Dermis blood vessel endothelial cell (primary cell): Measurements from ENCODE around the gene BTBD16. TPM values are rescaled to one million over a fixed set of nuclear protein-coding genes. Genes with fewer than 3 reads are reported as not detected.

ENCODE experiments used
- DNase-seq: peaks from one replicate; pipeline ENCODE4 v3.0.0; 2010
- total RNA-seq: library from RNA; depleted of rRNA; stranded (reverse); fragments of >200 nt; gene quantifications from 2 replicates; pipeline ENCODE4 v1.2.3, GENCODE V29; 2014

Gene BTBD16
- total RNA-seq, 1 donor from 2014 or later: not detected

DNA sequence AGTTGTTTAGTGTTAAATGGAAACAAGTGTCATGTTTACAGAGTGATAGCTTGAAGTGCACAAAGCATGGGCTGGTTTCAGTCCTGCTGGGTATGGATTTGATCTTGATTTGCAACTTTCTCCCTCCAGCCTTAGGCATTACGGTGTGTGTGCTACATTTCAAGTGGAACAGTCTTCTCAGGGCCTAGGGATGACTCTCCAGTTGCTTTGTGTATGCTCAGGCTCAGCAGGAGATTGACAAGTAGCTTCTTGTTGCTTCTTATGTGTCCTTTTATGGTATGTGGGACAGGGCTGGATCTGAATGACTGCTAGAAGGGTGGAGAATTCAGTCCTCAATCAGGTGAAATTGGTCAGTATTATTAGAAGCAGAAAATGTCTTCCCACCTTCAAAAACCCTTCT is 52.1 kb downstream of the BTBD16 start:
- DNase-seq: no peak

DNA sequence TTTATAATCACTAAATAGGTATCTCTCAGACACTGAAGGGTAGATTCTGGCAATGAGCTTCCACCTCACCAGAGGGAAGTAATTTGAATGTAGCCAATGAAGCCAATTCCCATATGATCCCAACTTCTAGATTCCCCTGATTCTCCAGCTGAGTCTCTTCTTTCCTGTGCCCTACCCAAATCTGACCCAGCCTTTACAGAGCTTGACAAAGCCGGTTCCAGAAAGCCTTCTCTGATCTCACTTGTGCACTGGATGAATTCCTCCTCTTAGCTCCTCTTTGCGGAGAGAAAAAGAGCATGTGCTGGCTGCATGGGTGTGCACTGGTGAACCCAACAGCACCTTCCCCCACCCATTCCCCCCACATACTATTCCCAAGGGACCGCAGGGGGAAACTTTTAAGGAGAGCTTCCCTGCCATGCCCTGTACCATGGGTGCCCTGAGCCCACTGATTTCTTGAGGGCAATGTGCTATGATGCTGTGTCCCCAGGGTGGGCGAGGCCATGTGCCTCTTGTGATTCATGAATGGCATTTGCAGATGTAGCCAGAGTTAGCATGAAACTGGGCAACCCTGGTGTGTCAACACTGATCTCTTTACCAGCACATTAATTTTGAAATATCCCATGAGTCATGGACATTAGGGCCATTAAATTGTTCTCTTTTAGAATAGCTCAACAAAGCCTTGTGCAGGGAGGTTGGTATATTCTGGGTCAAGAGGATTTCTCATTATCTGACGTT is 53.0 kb downstream of the BTBD16 start:
- DNase-seq: no peak

DNA sequence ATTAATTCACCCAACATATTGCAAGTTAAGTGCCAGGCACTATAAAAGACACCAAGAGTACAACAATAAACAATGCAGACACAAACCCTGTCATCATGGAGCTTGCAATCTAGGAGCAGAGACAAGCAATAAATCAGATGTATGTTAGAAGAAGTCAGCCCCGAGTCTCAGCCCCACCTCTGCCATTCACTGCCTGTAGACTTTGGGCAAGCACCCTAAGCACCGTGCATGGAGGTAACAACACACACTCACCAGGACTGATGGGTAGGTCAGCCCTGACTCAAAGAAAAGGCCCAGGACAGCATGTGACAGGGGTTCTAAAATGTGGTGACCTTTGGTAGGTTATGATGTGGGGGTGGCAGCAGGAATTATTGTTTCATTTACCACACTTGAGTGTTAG is 54.1 kb downstream of the BTBD16 start:
- no peak for DNase-seq

DNA sequence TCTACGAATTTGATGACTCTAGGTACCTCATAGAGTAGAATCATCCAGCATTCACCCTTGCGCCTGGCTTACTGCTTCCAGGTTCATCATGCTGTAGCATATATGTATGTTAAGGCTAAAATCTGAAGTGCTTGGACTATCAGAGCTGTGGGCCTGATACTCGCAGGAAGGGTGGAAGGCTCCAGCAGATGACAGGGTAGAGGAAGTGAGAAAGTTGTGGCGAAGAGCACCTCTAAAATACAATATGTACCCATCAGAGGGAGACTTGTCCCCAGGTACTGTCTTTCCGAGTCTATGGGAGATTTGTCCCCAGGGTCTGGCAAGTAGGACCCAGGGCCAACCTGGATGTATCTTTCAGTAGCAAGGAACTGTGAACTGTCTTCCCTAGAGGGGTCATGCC is 55.3 kb downstream of the BTBD16 start:
- DNase-seq: no peak

DNA sequence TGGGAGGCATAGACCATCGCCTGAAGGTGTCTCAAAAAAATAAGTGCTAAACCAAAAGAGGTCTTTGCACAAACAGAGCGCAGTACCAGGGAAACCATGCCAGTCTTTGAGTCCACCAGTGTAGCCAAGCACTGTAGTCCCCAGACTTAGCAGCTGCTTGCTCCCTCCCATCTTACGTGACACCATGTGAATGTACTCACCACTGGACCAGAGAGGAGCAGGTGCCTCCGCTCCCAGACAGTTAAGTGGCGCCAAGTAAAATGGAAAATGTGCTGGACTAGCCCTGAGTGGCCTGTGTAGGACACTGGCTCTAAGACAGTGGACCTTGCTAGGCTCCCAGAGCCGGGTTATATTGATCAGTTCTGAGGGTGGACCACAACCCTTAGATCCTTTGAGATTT is 55.7 kb downstream of the BTBD16 start:
- no peak for DNase-seq

DNA sequence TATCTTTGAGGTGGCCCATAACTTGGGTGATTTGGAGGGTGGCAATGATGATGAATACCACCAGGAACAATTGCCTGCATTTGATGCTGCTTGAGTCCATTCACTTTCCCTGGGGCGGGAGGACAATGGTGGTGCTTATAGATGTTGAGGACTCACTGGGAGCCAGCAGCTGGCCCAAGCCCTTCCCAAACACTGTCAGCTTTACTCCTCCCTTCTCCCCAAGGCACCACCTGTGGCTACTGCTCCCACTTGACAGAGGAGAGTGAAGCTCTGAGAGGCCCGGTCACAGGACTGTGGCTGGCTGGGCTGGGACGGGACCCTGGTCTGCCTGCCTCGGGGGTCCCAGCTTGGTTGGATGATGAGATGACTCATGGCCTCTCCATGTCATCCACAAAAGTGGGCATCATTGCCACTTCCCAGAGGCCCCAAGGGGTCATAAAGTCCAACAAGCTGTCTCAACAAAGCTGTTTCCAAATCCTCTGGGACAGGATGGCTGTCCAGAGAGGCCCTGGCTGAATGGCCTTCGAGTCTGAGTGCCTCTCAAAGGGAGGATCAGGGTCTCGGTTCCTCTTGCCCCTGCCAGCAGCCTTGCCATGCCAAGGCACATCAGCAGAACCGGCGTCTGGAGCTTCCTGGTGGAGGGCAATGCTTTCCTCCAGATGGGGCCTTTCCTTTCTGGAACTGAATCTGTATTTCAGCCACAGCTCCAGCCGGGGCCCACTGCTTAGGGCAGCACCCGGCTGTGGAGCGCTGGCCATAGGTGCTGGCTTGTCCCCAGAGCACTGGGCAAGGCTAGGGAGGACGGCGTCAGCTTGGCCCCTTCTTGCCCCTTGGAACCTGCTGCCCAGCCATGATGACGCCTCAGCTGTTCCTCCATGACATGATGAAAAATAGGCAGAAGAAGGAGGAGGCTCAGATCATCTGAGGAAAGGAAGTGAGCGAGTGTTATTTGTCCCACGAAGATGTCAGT is 56.4 kb downstream of the BTBD16 start:
- no peak for DNase-seq

DNA sequence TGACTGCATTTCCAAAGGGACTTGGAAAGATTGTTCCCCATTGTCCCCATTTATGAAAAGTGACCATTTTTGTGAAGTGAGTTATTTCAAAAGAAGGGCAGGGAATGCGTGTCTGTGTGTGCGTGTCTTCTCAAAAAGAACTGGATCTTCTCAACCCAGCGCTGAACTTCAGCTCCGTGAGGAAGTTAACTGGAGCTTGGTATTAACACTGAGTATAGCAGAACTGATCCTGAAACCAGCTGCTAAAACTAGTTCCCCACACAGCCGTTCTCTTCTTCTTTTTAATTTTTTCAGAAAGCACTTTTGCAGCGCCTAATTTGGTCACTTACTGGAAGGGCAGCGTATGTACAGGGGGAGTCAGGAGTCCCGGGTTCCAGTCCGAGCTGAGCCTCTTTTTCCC is 57.6 kb downstream of the BTBD16 start:
- DNase-seq: no peak

DNA sequence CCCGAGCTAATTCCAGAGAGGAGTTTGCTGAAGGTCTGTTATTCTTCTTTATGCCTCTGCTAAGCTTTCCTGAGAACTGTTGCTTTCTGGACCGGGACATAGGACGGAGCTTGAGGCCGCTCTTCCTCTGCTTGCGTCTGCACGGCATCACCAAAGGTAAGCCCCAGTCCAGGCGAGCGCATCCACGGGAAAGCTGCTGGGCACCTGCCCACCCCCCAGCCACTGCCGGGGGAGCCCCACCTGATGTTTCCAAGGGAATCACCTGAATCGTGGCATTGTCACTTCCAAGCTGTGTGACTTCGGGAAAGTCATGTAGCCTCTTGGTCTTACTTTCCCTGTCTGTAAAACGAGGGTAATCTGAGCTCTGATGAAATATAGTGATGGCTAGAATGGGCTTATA is 58.3 kb downstream of the BTBD16 start:
- no peak for DNase-seq

DNA sequence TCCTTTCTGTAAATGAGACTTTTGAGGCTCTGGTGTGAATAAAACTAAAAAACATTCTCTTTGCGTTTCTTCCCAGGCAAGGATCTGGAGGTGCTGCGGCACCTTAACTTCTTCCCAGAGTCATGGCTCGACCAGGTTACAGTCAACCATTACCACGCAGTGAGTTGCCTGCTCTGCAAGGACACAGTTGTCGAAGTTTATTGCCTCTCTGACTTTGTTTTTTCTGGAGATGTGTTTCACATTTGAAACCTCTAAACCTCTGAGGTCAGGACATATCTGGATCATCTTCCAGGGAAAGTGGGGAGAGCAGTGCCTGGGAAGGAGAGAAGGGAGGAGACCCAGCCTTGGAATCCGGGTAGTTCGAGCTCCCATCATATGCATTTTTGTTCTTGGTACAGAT is 60.0 kb downstream of the BTBD16 start:
- DNase-seq: no peak

DNA sequence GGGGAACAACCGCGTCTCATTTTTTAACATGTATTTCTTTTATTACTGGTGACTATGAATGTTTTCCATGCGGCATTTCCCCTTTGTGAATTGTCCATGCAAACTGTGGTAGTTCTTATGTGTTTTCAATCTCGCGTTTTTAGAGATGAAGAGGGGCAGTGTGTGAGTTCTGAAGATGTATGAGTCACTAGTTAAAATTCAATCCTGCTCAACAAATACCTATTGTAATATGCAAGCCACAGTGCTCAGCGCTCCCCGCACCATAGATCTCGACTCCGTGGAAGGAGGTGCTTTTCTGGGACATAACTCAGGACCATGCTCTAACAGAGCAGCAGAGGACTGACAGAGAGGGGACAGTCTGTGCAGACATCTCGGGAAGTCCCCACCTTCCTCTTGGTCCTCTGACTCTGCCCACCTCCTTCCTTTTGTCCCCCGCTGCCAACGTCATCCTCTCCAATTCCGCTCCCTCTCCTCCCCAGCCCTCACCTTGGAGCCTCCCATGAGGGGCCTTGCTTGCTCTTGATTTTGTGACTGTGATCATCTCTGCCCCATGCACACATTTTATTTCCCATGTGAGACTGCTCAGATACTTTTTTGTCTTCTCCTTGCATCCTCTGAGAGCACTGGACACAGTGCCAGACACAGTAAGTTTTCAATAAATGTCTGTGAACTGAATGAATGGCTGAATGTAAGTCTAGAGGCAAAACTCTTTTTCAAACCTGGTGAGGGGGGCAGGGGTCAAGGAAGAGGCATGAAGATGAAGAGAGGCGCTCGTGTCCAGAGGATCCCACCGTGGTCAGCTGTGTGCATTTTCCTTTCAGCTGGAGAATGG is 60.7 kb downstream of the BTBD16 start:
- no peak for DNase-seq

DNA sequence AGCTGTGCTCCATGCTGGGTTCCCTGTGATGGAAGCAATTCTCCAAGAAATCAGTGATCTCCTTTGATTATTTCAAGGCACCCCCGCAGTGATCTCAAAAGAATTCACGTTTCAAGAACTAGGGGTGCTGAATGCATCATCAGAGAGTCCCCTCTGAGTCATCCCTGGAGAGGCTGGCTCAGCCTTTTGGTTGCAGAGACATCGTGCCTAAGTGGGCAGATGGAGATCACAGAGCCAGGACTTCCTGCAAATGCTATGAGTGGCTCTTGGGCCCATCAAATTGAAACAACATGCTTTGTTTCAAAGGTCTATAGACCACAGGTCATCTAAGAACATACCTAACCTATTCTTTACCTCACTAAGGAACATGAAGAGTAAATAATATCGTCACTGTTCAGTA is 61.9 kb downstream of the BTBD16 start:
- DNase-seq: no peak

DNA sequence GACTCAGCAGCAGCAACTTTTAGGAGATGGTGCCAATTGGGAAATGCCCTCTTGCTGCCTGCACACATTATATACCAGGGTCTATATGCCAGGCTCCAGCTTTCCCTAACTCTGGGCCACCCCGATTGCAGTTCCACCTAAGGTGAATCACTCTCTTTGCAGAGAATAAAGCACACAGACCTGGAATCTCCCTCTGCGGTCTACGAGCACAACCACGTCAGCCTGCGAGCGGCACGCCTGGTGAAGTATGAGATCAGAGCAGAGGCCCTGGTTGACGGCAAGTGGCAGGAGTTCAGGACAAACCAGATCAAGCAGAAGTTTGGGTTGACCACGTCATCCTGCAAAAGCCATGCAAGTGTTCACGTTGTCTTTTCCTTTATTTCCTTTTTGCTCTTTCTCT is 65.2 kb downstream of the BTBD16 start:
- no peak for DNase-seq

DNA sequence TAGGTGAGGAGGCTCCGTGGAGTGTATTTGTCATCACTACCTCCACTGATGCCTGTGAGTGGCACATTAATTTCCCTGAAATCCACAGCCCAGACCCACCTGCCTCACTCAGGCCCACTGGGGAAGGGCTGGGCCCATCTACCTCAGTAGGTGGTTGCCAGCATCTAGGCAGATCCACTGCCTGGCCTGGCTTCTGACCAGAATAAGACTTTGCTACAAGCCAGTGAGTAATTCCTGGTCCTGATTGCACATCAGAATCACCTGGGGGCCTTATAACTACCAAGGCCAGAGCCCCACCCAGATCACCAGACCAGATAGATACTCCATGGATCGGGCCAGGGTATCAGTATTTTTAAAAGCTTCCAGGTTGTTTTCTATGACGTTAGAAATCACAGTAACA is 65.9 kb downstream of the BTBD16 start:
- no peak for DNase-seq

DNA sequence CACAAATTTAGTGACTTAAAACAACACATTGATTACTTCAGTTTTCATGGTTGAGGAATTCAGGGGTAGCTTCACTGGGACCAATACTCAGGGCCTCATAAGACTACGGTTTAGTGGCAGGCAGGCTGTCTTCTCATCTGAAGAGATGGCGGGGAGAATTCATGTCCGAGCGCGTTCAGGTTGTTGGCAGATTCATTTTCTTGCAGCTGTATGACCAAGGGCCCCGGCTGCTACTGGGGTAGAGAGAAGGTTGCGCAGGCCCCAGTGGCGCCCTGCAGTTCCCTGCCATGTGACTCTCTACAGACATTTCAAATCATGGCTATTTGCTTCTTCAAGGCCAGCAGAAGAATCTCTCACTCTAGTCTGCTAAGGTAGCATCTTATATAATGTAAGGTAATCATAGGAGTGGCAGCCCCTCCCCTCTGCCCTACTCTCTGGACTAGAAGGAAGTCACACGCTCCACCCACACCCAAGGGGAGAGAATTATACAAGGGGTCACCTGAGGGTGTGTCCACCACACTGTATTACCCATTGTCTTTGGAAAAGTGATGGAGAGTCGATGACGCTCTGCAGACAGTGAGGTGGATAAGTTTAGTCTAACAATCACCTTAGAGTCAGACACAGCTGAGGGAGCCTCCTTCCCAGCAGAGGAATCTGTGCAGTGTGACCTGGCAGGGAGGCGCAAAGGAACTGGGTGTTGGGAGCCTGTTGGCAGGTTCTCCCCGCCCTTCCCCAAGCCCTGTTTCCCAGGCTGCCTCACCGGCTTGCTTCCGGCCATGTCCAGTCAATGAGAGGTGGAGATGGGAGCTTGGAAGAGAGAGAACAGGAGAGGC is 67.7 kb downstream of the BTBD16 start:
- DNase-seq: no peak

DNA sequence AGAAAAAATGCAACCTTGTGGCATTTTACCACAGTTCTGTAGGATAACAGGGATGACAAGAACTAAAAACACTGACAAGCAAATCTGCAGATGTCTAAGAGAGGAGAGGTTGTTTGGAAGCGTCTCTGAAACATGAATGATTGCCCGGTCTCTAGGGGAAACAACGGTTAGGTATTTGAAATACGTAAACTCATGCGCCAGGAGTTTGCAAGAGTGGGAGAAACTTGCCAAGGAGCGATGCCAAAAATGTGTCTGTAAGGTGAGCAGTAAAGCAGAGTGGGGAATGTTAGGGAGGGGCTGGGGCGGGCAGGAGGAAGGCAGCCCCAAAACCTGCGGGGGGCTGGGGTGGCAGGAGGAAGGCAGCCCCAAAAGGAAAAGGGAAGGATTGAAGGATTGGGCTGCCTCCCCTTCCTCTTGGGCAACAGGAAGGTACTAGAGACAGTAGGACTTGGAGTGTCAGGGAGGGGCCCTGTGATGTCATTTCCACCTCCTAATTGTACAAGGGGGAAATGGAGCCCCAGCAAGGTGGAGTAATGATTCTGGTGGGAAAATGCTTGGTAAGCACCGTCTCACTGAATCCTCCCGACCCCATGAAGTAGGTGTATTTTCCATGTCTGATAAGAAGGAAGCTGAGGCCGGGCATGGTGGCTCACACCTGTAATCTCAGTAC is 70.2 kb downstream of the BTBD16 start:
- DNase-seq: no peak

DNA sequence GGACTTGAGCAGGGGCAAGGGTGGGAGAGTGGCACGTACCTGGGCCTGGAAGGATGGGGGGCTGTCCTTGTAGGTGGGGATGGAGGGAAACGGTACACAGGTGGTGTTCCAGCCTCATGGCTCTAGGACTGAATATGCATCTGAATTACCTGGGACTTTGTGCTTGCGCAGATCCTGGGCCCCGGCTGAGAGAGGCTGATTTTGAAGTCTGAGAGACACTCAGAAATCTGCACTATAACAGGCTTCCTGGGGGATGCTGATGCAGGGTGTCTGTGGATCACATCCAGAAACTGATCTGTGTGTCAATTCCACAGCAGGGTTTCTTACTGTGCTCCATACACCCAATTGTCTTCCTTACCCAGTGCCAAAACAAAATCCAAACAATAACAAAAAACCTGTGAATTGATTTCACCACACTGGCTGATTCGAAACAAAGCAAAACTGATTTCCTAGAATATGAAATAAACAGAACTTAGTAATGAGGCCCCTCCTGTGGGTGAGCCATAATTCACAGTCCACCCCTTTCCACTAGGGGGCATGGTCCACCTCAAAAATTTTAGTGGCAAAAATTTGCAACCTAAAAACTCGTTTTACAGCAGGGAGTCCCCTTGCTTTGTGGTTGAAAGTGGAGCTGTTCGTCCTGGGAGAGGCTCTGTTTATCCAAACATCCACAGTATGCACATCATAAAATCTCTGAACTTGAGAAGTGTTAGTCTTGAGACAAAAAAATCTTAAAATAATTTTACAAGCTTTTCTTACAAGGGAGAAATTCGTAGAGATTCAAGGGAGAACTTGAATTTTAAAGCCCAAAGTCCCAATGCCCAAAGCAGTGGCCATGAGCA is 71.4 kb downstream of the BTBD16 start:
- DNase-seq: peak; percentile 75

DNA sequence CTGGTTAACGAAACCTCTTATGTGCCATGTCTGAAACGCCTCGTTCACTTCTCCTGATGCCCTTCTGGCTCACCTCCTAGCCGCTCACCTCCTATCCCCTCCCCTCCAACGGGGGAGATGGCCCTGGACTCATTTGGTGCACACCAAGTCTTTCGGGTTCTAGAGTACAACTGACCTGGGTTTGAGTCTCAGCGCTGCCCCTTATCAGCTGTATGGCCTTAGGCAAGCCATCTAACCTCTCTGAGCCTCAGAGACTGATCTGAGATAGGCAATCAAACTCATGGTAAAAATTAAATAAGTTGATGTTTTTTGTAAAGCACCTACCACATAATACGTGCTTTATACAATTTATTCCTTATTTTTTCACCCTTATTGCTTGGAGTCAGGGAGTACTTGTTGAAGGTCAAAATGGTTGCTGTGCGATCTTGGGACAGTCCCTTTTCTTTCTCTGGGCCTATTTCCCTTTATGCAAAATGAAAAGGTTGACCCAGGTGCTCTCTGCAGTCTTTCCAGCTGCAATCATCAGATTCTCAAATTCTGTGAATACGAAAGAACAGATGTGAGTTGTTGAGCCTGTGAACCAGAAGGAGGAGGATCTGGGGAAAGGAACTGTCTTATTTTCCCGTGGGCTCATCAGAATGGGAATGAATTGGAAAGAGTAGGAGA is 72.2 kb downstream of the BTBD16 start:
- DNase-seq: no peak

DNA sequence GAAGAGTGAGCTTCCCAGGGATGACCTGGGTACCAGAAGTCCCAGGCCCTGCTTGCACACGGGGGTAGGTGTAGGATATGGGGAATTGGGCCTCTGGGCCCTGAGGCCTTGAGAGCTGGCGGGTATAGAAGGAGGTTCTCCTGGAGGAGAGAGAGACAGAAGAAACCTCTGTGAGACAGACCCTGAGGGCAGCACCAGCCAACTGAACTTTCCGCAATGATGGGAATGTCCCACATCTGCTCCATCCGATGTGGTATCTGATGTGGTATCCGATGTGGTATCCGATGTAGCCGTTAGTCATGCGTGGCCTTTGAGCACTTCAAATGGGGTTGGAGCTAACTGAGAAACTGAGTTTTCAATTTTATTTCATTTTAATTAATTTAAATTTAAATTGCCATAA is 72.8 kb downstream of the BTBD16 start:
- DNase-seq: no peak

DNA sequence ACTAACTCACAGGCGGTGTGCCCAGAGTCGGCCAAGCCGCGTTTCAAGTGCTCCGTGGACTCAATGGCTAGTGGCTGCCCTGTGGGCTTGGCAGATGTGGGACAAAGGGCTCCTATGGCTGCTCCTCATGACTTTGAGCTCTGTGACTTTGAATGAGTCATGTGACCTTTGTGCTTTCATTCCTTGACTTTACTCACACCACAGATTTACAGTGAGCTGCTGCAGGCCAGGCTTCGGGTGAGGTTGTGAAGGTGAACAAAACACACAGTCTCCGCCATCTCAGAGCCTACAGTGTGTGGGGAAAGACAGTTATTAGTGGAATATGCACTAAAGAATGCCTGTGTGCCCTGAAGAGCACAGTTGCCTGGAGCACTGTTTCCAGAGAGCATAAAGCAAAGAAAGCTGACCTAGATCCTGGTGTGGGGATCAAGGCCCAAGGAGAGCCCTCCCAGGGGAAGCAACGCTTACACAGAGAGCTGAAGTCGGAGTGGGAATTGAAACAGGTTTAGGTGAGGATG is 73.7 kb downstream of the BTBD16 start:
- peak; percentile 18 for DNase-seq
